PC-3 (cell line): ENCODE results near the gene SVBP. TPM values are rescaled to one million over a fixed set of nuclear protein-coding genes. Genes with fewer than 3 reads are reported as not detected.
"Not testable (repeated sequence)": the region's sequence is repeated elsewhere in the genome, so short reads cannot be mapped to it uniquely, and the experiment has no call there.

Source experiments
- ATAC-seq: fragments of 200-7000 bp; cut with Tn5 transposase; 2 replicates; pipeline ENCODE4 v1.9.1; 2020; ENCODE audit warnings: mild to moderate bottlenecking, moderate library complexity
- BruUV-seq: library from RNA; stranded (reverse); fragments of 400-500 nt; replicated peaks from 2 replicates; lab custom pipeline; 2021; lab: Mats Ljungman, UMichigan
- CTCF ChIA-PET: fragments of 300-600 bp; sonication (Branson Sonifier 250); formaldehyde crosslinking; loops from one replicate; lab custom pipeline; 2022; ENCODE audit warnings: antibody characterized with exemption; lab: Charles Lee
- POLR2A ChIA-PET: fragments of 300-600 bp; sonication (Branson Sonifier 250); formaldehyde crosslinking; loops from one replicate; lab custom pipeline; 2022; ENCODE audit warnings: antibody characterized with exemption; ENCODE audit not compliant: unreplicated experiment; lab: Charles Lee
- DNase-seq: peaks from one replicate; pipeline ENCODE4 v3.0.0-alpha.2; 2015
- H2AFZ ChIP-seq: fragments of 300-600 bp; sonication (generic); 2 replicates; pipeline ENCODE4 v1.6.0; 2016; ENCODE audit warnings: antibody characterized with exemption, low read length
- H3F3A ChIP-seq: fragments of 300-600 bp; sonication (generic); one replicate; pipeline ENCODE4 v1.6.0; 2017; ENCODE audit warnings: antibody characterized with exemption, low read length, control low read depth, mild to moderate bottlenecking; ENCODE audit not compliant: unreplicated experiment
- H3K27ac ChIP-seq: fragments of 300-600 bp; sonication (generic); 2 replicates; pipeline ENCODE4 v1.5.1; 2016; ENCODE audit warnings: mild to moderate bottlenecking, low read length
- H3K27me3 ChIP-seq: fragments of 300-600 bp; sonication (generic); 2 replicates; pipeline ENCODE4 v1.6.1; 2016; ENCODE audit warnings: low read length, mixed read lengths
- H3K36me3 ChIP-seq: fragments of 300-600 bp; sonication (generic); 2 replicates; pipeline ENCODE4 v1.6.1; 2016; ENCODE audit warnings: low read depth, mixed run types, low read length, mixed read lengths
- H3K4me1 ChIP-seq: fragments of 300-600 bp; sonication (generic); 2 replicates; pipeline ENCODE4 v1.5.1; 2016; ENCODE audit warnings: low read length; ENCODE audit not compliant: insufficient read depth
- H3K4me2 ChIP-seq: fragments of 300-600 bp; sonication (generic); 2 replicates; pipeline ENCODE4 v1.6.0; 2016; ENCODE audit warnings: low read length
- H3K4me3 ChIP-seq: fragments of 300-600 bp; sonication (generic); 2 replicates; pipeline ENCODE4 v1.5.1; 2016; ENCODE audit warnings: mild to moderate bottlenecking, low read length, mixed read lengths
- H3K79me2 ChIP-seq: fragments of 300-600 bp; sonication (generic); 2 replicates; pipeline ENCODE4 v1.6.1; 2017; ENCODE audit warnings: low read length, mixed read lengths
- H3K9ac ChIP-seq: fragments of 300-600 bp; sonication (generic); 2 replicates; pipeline ENCODE4 v1.6.0; 2016; ENCODE audit warnings: mild to moderate bottlenecking, low read length
- H3K9me2 ChIP-seq: fragments of 300-600 bp; sonication (generic); replicated peaks from 2 replicates; pipeline ENCODE4 v1.6.1; 2016; ENCODE audit warnings: mixed run types, low read length, mixed read lengths
- H3K9me3 ChIP-seq: fragments of 300-600 bp; sonication (generic); 2 replicates; pipeline ENCODE4 v1.6.1; 2016; ENCODE audit warnings: low read length, mixed read lengths
- H4K20me1 ChIP-seq: fragments of 300-600 bp; sonication (generic); 2 replicates; pipeline ENCODE4 v1.6.1; 2016; ENCODE audit warnings: low read length, mixed read lengths
- CTCF ChIP-seq: fragments of 300-600 bp; sonication (generic); conservative IDR thresholded peaks from 2 replicates; pipeline ENCODE4 v1.5.1; 2017; ENCODE audit warnings: antibody characterized with exemption, low read depth, mild to moderate bottlenecking, low read length
- EZH2 ChIP-seq: fragments of 300-600 bp; sonication (generic); IDR thresholded peaks from one replicate; pipeline ENCODE4 v1.6.1; 2017; ENCODE audit warnings: antibody characterized with exemption, mild to moderate bottlenecking, low read length; ENCODE audit not compliant: unreplicated experiment
- EZH2phosphoT487 ChIP-seq: fragments of 300-600 bp; sonication (generic); IDR thresholded peaks from 2 replicates; pipeline ENCODE4 v1.6.1; 2018; ENCODE audit warnings: mild to moderate bottlenecking, antibody characterized with exemption, low read length, borderline replicate concordance
- intact Hi-C: fragments of 100-400 bp; cut with micrococcal nuclease; formaldehyde crosslinking; loops from 2 replicates; pipeline ENCODE4 v1.9.0; 2023
- total RNA-seq: library from RNA; depleted of rRNA; stranded (reverse); fragments of >200 nt; gene quantifications from 2 replicates; pipeline ENCODE4 v1.2.3, GENCODE V29; 2014

Gene SVBP
- total RNA-seq, 1 experiment from 2014 or later: 39.7 TPM

- ATAC-seq (no peak), DNase-seq (no peak)
- Histone ChIP-seq H2AFZ (no peak overlapping the region), H3F3A (no peaks in the 10 kb centered on the region), H3K9ac (no peak overlapping the region), H3K4me3 (no peak overlapping the region), H3K79me2 (no peaks in the 10 kb centered on the region), H3K9me3 (no peaks in the 10 kb centered on the region), H3K36me3 (no peaks in the 10 kb centered on the region), H3K27ac (no peak overlapping the region), H3K9me2 (no peaks in the 10 kb centered on the region), H3K27me3 (no peaks in the 10 kb centered on the region), H3K4me2 (no peak overlapping the region), H3K4me1 (no peaks in the 10 kb centered on the region), H4K20me1 (no peaks in the 10 kb centered on the region)
- ChIA-PET POLR2A (no interaction called here), CTCF (no interaction called here)
- intact Hi-C loops: no loop called here
- no TSS peak for BruUV-seq
- no peak for TF ChIP-seq EZH2
- TF ChIP-seq EZH2phosphoT487: no peak
- TF ChIP-seq CTCF: no peak
Observed at GRCh38 chr1:42861014-42861399, 43.8 kb upstream of the SVBP start.

GRCh38 chr1:42860339-42861013 lies 43.3 kb upstream of the SVBP start:
- no peaks in the 10 kb centered on the region for H3K4me1 ChIP-seq
- H3K27ac ChIP-seq: no peak overlapping the region
- no peaks in the 10 kb centered on the region for H4K20me1 ChIP-seq
- intact Hi-C loops: no loop called here
- H3K4me2 ChIP-seq: no peak overlapping the region
- no peaks in the 10 kb centered on the region for H3K27me3 ChIP-seq
- no peaks in the 10 kb centered on the region for H3K9me2 ChIP-seq
- POLR2A ChIA-PET: no interaction called here
- BruUV-seq: no TSS peak
- TF ChIP-seq EZH2 (no peak), EZH2phosphoT487 (no peak), CTCF (0 out of 2 replicates have a peak, but pooled peaks have one; percentile 19)
- no peak for DNase-seq
- no peaks in the 10 kb centered on the region for H3K79me2 ChIP-seq
- H3K9me3 ChIP-seq: no peaks in the 10 kb centered on the region
- no peaks in the 10 kb centered on the region for H3F3A ChIP-seq
- H2AFZ ChIP-seq: no peak overlapping the region
- no peak overlapping the region for H3K4me3 ChIP-seq
- no peak for ATAC-seq
- CTCF ChIA-PET: no interaction called here
- no peaks in the 10 kb centered on the region for H3K36me3 ChIP-seq
- H3K9ac ChIP-seq: no peak overlapping the region

GRCh38 chr1:42859366-42859765 lies 42.2 kb upstream of the SVBP start:
- CTCF ChIA-PET, BruUV-seq, H2AFZ ChIP-seq, H3K9me3 ChIP-seq, H3K9ac ChIP-seq, H4K20me1 ChIP-seq, H3K4me1 ChIP-seq, ATAC-seq, H3K9me2 ChIP-seq, H3K27me3 ChIP-seq, intact Hi-C loops, H3F3A ChIP-seq, H3K79me2 ChIP-seq, H3K4me2 ChIP-seq, POLR2A ChIA-PET, H3K36me3 ChIP-seq, DNase-seq, H3K4me3 ChIP-seq, H3K27ac ChIP-seq: not testable (repeated sequence)

- H3K4me2 ChIP-seq, H3K36me3 ChIP-seq, H3K4me3 ChIP-seq, H3K9ac ChIP-seq, H3F3A ChIP-seq, H3K27me3 ChIP-seq, H3K9me2 ChIP-seq, ATAC-seq, CTCF ChIA-PET, H3K9me3 ChIP-seq, POLR2A ChIA-PET, H4K20me1 ChIP-seq, DNase-seq, H3K27ac ChIP-seq, H3K79me2 ChIP-seq, BruUV-seq, intact Hi-C loops, H2AFZ ChIP-seq: not testable (repeated sequence)
- H3K4me1 ChIP-seq: peaks cover 14% of the 10 kb centered on the region
Observed at GRCh38 chr1:42856554-42856953, 39.4 kb upstream of the SVBP start.
